Nephron progenitor cell (in vitro differentiated cells): ENCODE data around the gene FAM180A.

ENCODE experiments used
- DNase-seq: peaks from one replicate; pipeline ENCODE4 v3.0.0; 2021
- H3K27ac Mint-ChIP-seq: 2 replicates; pipeline ENCODE4 v1.8.0; 2021; ENCODE audit warnings: mild to moderate bottlenecking, moderate library complexity, mixed read lengths
- H3K27me3 Mint-ChIP-seq: 2 replicates; pipeline ENCODE4 v1.8.0; 2021; ENCODE audit warnings: mild to moderate bottlenecking, low read depth, mixed read lengths; ENCODE audit not compliant: poor library complexity
- H3K36me3 Mint-ChIP-seq: 2 replicates; pipeline ENCODE4 v1.8.0; 2021; ENCODE audit warnings: low read depth, mixed read lengths
- H3K4me1 Mint-ChIP-seq: 2 replicates; pipeline ENCODE4 v1.8.0; 2021; ENCODE audit warnings: mixed read lengths
- H3K4me3 Mint-ChIP-seq: 2 replicates; pipeline ENCODE4 v1.8.0; 2021; ENCODE audit warnings: mild to moderate bottlenecking, moderate library complexity, mixed read lengths
- H3K9me3 Mint-ChIP-seq: 2 replicates; pipeline ENCODE4 v1.8.0; 2021; ENCODE audit warnings: mild to moderate bottlenecking, moderate library complexity, mixed read lengths
- TF ChIP-seq, protein P1 (sequence below): fragments of 200-600 bp; sonication (generic); IDR thresholded peaks from 2 replicates; pipeline ENCODE4 v1.5.0; 2021; ENCODE audit warnings: antibody characterized with exemption

FAM180A gene

DNA sequence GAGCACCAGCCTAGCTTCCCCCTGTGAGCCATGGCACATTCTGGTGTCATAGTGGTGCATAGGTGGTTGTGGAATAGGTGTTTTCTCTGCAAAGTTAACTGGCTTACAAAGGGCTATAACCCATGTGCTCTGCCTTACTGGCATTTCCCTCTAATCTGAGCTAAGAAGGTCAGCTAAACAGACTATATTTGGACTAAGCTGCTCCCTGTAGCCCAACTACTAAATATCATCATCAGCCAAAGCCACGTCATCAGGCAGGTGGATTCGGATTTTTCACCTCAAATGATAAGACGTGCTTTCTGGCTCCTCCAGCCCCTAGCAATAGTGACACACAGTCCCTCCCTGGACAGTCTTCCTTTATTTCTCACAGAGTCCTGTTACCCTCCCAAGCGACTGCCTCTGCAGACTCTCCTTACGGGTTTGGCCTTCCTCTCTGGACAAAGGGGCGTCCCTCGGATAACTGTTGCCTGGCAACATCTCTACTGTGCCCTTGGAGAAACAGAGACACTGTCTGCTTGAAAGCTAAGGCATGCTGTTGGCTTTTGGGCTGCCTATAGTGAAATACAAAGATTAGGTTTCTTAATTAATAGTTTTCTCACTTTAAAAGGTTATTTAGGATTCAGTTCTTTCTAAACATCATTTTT, 29.7 kb downstream of the FAM180A start:
- no peaks in the 10 kb centered on the region for H3K36me3 Mint-ChIP-seq
- H3K4me1 Mint-ChIP-seq = peaks cover 20% of the 10 kb centered on the region
- H3K27ac Mint-ChIP-seq = no peak overlapping the region
- no peak for DNase-seq
- no peaks in the 10 kb centered on the region for H3K9me3 Mint-ChIP-seq
- no peaks in the 10 kb centered on the region for H3K27me3 Mint-ChIP-seq
- TF ChIP-seq, protein P1, sequence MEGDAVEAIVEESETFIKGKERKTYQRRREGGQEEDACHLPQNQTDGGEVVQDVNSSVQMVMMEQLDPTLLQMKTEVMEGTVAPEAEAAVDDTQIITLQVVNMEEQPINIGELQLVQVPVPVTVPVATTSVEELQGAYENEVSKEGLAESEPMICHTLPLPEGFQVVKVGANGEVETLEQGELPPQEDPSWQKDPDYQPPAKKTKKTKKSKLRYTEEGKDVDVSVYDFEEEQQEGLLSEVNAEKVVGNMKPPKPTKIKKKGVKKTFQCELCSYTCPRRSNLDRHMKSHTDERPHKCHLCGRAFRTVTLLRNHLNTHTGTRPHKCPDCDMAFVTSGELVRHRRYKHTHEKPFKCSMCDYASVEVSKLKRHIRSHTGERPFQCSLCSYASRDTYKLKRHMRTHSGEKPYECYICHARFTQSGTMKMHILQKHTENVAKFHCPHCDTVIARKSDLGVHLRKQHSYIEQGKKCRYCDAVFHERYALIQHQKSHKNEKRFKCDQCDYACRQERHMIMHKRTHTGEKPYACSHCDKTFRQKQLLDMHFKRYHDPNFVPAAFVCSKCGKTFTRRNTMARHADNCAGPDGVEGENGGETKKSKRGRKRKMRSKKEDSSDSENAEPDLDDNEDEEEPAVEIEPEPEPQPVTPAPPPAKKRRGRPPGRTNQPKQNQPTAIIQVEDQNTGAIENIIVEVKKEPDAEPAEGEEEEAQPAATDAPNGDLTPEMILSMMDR = no peak
- H3K4me3 Mint-ChIP-seq = no peak overlapping the region

DNA sequence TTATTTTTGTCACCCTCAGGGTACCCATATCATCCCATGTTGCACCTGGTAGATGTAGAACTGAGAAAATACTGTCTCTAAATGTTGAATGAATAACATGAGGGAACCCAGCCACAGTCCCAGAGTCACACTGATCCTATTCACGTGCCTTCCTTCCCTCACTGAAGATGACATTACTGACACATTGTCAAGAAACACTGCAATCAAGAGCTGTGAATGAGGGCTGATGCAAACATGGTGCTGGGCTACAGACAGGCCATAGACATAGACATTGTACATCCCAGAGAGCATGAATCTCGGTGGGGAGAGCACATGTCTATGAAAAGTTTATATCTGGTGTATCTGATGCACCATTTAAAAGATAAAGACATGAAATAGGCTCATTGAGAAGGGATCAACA, 30.4 kb downstream of the FAM180A start:
- TF ChIP-seq, protein P1 = no peak
- DNase-seq = no peak
- no peaks in the 10 kb centered on the region for H3K9me3 Mint-ChIP-seq
- no peak overlapping the region for H3K27ac Mint-ChIP-seq
- H3K4me1 Mint-ChIP-seq = peaks cover 20% of the 10 kb centered on the region
- no peaks in the 10 kb centered on the region for H3K36me3 Mint-ChIP-seq
- H3K4me3 Mint-ChIP-seq = no peak overlapping the region
- no peaks in the 10 kb centered on the region for H3K27me3 Mint-ChIP-seq

DNA sequence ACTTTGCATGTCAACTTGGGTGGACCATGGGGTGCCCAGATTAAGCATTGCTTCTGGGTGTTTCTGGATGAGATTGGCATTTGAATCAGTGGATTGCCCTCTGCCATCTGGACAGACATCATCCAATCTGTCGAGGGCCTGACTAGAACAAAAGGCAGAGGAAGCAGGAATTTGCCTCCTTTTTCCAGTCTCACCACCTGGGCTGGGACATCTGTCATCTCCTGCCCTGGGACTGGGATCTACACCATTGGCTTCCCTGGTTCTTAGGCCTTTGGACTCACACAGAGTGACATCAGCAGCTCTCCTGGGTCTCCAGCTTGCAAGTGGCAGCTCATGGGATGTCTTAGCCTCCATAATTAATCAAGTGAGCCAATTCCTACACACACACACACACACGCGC, 30.9 kb downstream of the FAM180A start:
- H3K4me1 Mint-ChIP-seq = peaks cover 25% of the 10 kb centered on the region
- no peak overlapping the region for H3K4me3 Mint-ChIP-seq
- TF ChIP-seq, protein P1 = no peak
- no peaks in the 10 kb centered on the region for H3K9me3 Mint-ChIP-seq
- H3K27ac Mint-ChIP-seq = no peak overlapping the region
- no peak for DNase-seq
- no peaks in the 10 kb centered on the region for H3K27me3 Mint-ChIP-seq
- no peaks in the 10 kb centered on the region for H3K36me3 Mint-ChIP-seq

DNA sequence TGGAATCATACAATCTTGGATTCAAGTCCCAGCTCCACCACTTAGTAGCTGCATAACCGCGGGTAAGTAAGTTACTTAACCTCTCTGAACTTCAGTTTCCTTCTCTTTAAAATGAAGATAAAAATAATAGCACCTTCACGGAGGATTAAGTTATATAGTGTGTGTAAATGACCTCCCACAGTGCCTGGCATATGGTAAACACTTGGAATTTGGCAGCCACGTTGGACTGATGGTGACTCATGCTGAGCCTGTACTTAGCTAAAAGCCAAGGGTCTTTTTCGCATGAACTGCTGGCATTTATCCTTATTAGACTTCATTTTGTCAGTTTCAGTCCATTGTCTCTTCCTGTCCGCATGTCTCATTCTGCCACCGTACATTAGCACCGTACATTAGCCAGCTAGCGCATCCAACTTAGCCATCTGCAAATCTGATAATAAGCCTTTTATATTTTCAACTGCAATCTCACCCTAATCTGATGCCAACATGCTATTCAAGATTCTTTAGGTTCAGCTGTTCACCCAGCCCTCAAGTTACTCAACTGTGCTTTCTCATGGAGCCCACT, 31.9 kb downstream of the FAM180A start:
- TF ChIP-seq, protein P1 = no peak
- Mint-ChIP-seq H3K27me3 (no peaks in the 10 kb centered on the region), H3K4me1 (peaks cover 26% of the 10 kb centered on the region), H3K9me3 (no peaks in the 10 kb centered on the region), H3K36me3 (no peaks in the 10 kb centered on the region), H3K4me3 (no peak overlapping the region), H3K27ac (no peak overlapping the region)
- no peak for DNase-seq

DNA sequence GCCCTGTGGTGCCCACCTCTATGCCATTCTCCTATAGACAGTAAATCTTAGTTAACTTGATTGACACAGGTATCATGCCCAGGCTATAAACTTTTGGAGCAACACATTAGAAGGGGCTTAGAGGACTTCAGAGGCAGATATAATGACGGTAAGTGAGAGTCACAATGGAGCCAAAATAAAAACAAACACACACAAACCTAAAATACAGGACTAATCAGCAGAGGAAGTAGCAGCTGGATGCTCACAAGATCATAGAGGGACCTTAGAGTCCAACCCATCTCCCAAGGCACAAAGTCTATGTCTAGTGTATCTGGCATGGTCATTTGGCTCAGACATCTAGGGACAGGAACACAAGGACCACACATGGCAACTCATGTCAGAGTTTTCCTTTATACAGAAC, 32.9 kb downstream of the FAM180A start:
- no peak for DNase-seq
- no peaks in the 10 kb centered on the region for H3K36me3 Mint-ChIP-seq
- no peak overlapping the region for H3K27ac Mint-ChIP-seq
- TF ChIP-seq, protein P1 = no peak
- peaks cover 19% of the 10 kb centered on the region for H3K4me1 Mint-ChIP-seq
- H3K27me3 Mint-ChIP-seq = no peaks in the 10 kb centered on the region
- no peaks in the 10 kb centered on the region for H3K9me3 Mint-ChIP-seq
- H3K4me3 Mint-ChIP-seq = no peak overlapping the region

DNA sequence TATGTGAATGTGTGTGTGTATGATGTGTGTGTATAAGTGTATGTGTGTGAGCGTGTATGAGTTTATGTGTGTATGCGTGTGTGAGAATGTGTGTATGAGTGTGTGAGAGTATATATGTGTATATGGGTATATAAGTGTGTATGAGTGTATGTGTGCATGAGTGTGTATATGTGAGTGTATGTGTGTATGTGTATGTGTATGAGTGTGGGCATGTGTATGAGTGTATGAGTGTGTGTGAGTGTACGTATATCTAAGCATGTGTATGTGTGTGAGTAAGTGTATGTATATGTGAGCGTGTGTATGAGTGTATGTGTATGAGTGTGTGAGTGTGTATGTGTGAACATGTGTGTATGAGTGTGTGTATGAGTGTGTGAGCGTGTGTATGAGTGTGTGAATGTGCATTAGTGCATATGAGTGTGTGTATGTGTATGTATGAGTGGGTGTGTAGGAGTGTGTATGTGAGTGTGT, 33.5 kb downstream of the FAM180A start:
- Mint-ChIP-seq H3K9me3 (no peaks in the 10 kb centered on the region), H3K27ac (no peak overlapping the region), H3K27me3 (no peaks in the 10 kb centered on the region), H3K4me3 (no peak overlapping the region), H3K4me1 (peaks cover 22% of the 10 kb centered on the region), H3K36me3 (no peaks in the 10 kb centered on the region)
- DNase-seq = no peak
- TF ChIP-seq, protein P1 = no peak
